Stomach (tissue), 4 donors: ENCODE results near the gene FSTL5.

Experiments
- EP300 ChIP-seq: sonication (generic); formaldehyde crosslinking; IDR thresholded peaks from one replicate; pipeline ENCODE4 v1.6.1; 2017; ENCODE audit warnings: antibody characterized with exemption
- POLR2A ChIP-seq, 4 donors: fragments of 450-650 bp; IDR thresholded peaks; one replicate each; pipeline ENCODE4 v1.6.1; 2016; ENCODE audit warnings: antibody characterized with exemption in 4 of 4, control low read depth in 2 of 4, mild to moderate bottlenecking in 1 of 4, moderate library complexity in 1 of 4
- POLR2AphosphoS5 ChIP-seq, 3 donors: sonication (generic); formaldehyde crosslinking; IDR thresholded peaks; one replicate each; pipeline ENCODE4 v1.6.1; 2016; ENCODE audit warnings: antibody characterized with exemption in 3 of 3
- TF ChIP-seq, protein P1 (sequence below), 7 experiments: fragments of 450-650 bp in 4 of 7; fragments of 200-600 bp in 3 of 7; sonication (generic) in 3 of 7; IDR thresholded peaks; one replicate each; pipeline ENCODE4 v1.5.1; 2016 to 2019; ENCODE audit warnings: antibody characterized with exemption in 7 of 7, control low read depth in 2 of 7, mild to moderate bottlenecking in 1 of 7

DNA sequence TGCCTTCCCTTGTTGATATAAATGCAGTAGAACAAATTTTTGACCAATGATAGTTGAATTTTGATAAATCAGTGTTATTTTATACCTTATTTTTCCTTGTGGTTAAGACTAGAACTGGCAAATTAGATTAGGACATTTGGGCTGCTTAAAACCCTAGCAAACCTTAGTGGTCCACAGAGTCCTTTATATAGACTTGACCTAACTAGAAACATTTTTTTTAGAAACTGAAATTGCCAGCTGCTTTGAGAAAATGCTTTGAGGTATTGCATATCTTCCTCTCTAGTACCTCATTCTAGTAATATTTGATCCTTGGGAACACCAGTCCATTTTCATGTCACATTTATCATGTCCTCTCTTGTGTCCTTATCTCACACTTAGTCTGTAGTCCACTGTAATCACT is 580.3 kb downstream of the FSTL5 start:
- TF ChIP-seq POLR2A (IDR thresholded peaks at IDR 0.05) = no peak
- TF ChIP-seq, protein P1, sequence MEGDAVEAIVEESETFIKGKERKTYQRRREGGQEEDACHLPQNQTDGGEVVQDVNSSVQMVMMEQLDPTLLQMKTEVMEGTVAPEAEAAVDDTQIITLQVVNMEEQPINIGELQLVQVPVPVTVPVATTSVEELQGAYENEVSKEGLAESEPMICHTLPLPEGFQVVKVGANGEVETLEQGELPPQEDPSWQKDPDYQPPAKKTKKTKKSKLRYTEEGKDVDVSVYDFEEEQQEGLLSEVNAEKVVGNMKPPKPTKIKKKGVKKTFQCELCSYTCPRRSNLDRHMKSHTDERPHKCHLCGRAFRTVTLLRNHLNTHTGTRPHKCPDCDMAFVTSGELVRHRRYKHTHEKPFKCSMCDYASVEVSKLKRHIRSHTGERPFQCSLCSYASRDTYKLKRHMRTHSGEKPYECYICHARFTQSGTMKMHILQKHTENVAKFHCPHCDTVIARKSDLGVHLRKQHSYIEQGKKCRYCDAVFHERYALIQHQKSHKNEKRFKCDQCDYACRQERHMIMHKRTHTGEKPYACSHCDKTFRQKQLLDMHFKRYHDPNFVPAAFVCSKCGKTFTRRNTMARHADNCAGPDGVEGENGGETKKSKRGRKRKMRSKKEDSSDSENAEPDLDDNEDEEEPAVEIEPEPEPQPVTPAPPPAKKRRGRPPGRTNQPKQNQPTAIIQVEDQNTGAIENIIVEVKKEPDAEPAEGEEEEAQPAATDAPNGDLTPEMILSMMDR (IDR thresholded peaks at IDR 0.05) = no peak
- no peak for TF ChIP-seq POLR2AphosphoS5 (IDR thresholded peaks at IDR 0.05)
- TF ChIP-seq EP300 = no peak
